SJCRH30 (cell line): ENCODE measurements around the gene VCAM1. TPM values are rescaled to one million over a fixed set of nuclear protein-coding genes. Genes with fewer than 3 reads are reported as not detected.

Experiments
- DNase-seq, 2 experiments: peaks; one replicate each; pipeline ENCODE4 v3.0.0-alpha.2; 2015 to 2020
- H3K27ac ChIP-seq: fragments of 250-450 bp; sonication (Bioruptor Pico); 2 replicates; pipeline ENCODE4 v1.5.1; 2020; ENCODE audit warnings: mild to moderate bottlenecking, moderate library complexity
- H3K27me3 ChIP-seq: fragments of 250-450 bp; sonication (Bioruptor Pico); 2 replicates; pipeline ENCODE4 v1.5.1; 2020; ENCODE audit warnings: mild to moderate bottlenecking, moderate library complexity
- H3K36me3 ChIP-seq: fragments of 250-450 bp; sonication (Bioruptor Pico); 2 replicates; pipeline ENCODE4 v1.5.1; 2020; ENCODE audit warnings: mild to moderate bottlenecking, moderate library complexity
- H3K4me1 ChIP-seq: fragments of 250-450 bp; sonication (Bioruptor Pico); 2 replicates; pipeline ENCODE4 v1.5.1; 2020; ENCODE audit warnings: mild to moderate bottlenecking, moderate library complexity
- H3K4me3 ChIP-seq: fragments of 250-450 bp; sonication (Bioruptor Pico); 2 replicates; pipeline ENCODE4 v1.5.1; 2020; ENCODE audit warnings: mild to moderate bottlenecking, moderate library complexity
- H3K9me3 ChIP-seq: fragments of 250-450 bp; sonication (Bioruptor Pico); replicated peaks from 2 replicates; pipeline ENCODE4 v1.5.1; 2020; ENCODE audit warnings: mild to moderate bottlenecking, moderate library complexity
- total RNA-seq: library from RNA; depleted of rRNA; stranded (reverse); fragments of >200 nt; shearing (Covaris generic); gene quantifications from 2 replicates; pipeline ENCODE4 v1.2.3, GENCODE V29; 2014

The VCAM1 gene
- total RNA-seq, 1 experiment from 2014 or later, result not detected

GRCh38 chr1:100714599-100714998, 4.9 kb upstream of the VCAM1 start:
- no peak overlapping the region for H3K27ac ChIP-seq
- H3K9me3 ChIP-seq, result no peaks in the 10 kb centered on the region
- no peaks in the 10 kb centered on the region for H3K4me1 ChIP-seq
- no peak for DNase-seq
- H3K4me3 ChIP-seq, result no peak overlapping the region
- no peaks in the 10 kb centered on the region for H3K36me3 ChIP-seq
- no peaks in the 10 kb centered on the region for H3K27me3 ChIP-seq

- H3K27ac ChIP-seq, result no peak overlapping the region
- no peak overlapping the region for H3K4me3 ChIP-seq
- H3K9me3 ChIP-seq, result no peaks in the 10 kb centered on the region
- H3K4me1 ChIP-seq, result no peaks in the 10 kb centered on the region
- H3K36me3 ChIP-seq, result no peaks in the 10 kb centered on the region
- DNase-seq, result no peak
- no peaks in the 10 kb centered on the region for H3K27me3 ChIP-seq
Observed at GRCh38 chr1:100717218-100717617, 2.3 kb upstream of the VCAM1 start.

- no peak for DNase-seq
- Histone ChIP-seq H3K27me3 (no peaks in the 10 kb centered on the region), H3K9me3 (no peaks in the 10 kb centered on the region), H3K4me1 (no peaks in the 10 kb centered on the region), H3K4me3 (no peak overlapping the region), H3K27ac (no peak overlapping the region), H3K36me3 (no peaks in the 10 kb centered on the region)
Observed at GRCh38 chr1:100718581-100718980, 961 bp upstream of the VCAM1 start.

- no peaks in the 10 kb centered on the region for H3K4me1 ChIP-seq
- DNase-seq, result no peak
- H3K36me3 ChIP-seq, result no peaks in the 10 kb centered on the region
- H3K27ac ChIP-seq, result no peak overlapping the region
- H3K27me3 ChIP-seq, result no peaks in the 10 kb centered on the region
- H3K9me3 ChIP-seq, result no peaks in the 10 kb centered on the region
- no peak overlapping the region for H3K4me3 ChIP-seq
Observed at GRCh38 chr1:100720101-100720500, 559 bp downstream of the VCAM1 start.

GRCh38 chr1:100720751-100721150, 1.2 kb downstream of the VCAM1 start:
- no peak for DNase-seq
- H3K27ac ChIP-seq, result no peak overlapping the region
- no peaks in the 10 kb centered on the region for H3K4me1 ChIP-seq
- H3K36me3 ChIP-seq, result no peaks in the 10 kb centered on the region
- H3K9me3 ChIP-seq, result no peaks in the 10 kb centered on the region
- no peaks in the 10 kb centered on the region for H3K27me3 ChIP-seq
- H3K4me3 ChIP-seq, result no peak overlapping the region

- H3K4me1 ChIP-seq, result no peaks in the 10 kb centered on the region
- H3K27ac ChIP-seq, result no peak overlapping the region
- no peak overlapping the region for H3K4me3 ChIP-seq
- no peaks in the 10 kb centered on the region for H3K36me3 ChIP-seq
- DNase-seq, result no peak
- H3K9me3 ChIP-seq, result no peaks in the 10 kb centered on the region
- H3K27me3 ChIP-seq, result no peaks in the 10 kb centered on the region
Observed at GRCh38 chr1:100721526-100722207, 2.1 kb downstream of the VCAM1 start.

- no peaks in the 10 kb centered on the region for H3K4me1 ChIP-seq
- H3K27ac ChIP-seq, result no peak overlapping the region
- H3K27me3 ChIP-seq, result no peaks in the 10 kb centered on the region
- no peak overlapping the region for H3K4me3 ChIP-seq
- DNase-seq, result no peak
- no peaks in the 10 kb centered on the region for H3K9me3 ChIP-seq
- H3K36me3 ChIP-seq, result no peaks in the 10 kb centered on the region
Observed at GRCh38 chr1:100722221-100722620, 2.7 kb downstream of the VCAM1 start.

GRCh38 chr1:100724281-100724680, 4.7 kb downstream of the VCAM1 start:
- Histone ChIP-seq H3K27ac (no peak overlapping the region), H3K4me1 (no peaks in the 10 kb centered on the region), H3K9me3 (no peaks in the 10 kb centered on the region), H3K36me3 (no peaks in the 10 kb centered on the region), H3K4me3 (no peak overlapping the region), H3K27me3 (no peaks in the 10 kb centered on the region)
- no peak for DNase-seq

GRCh38 chr1:100730130-100730529, 10.6 kb downstream of the VCAM1 start:
- DNase-seq, result no peak
- no peak overlapping the region for H3K4me3 ChIP-seq
- H3K27me3 ChIP-seq, result no peaks in the 10 kb centered on the region
- no peaks in the 10 kb centered on the region for H3K9me3 ChIP-seq
- peaks cover 5% of the 10 kb centered on the region; the same call in 1 of the 2 replicates for H3K4me1 ChIP-seq
- H3K27ac ChIP-seq, result no peak overlapping the region
- no peaks in the 10 kb centered on the region for H3K36me3 ChIP-seq

- peaks cover 7% of the 10 kb centered on the region; the same call in 1 of the 2 replicates for H3K4me1 ChIP-seq
- H3K27ac ChIP-seq, result no peak overlapping the region
- H3K4me3 ChIP-seq, result no peak overlapping the region
- H3K36me3 ChIP-seq, result no peaks in the 10 kb centered on the region
- no peaks in the 10 kb centered on the region for H3K27me3 ChIP-seq
- no peak for DNase-seq
- no peaks in the 10 kb centered on the region for H3K9me3 ChIP-seq
Observed at GRCh38 chr1:100731309-100731708, 11.8 kb downstream of the VCAM1 start.

- Histone ChIP-seq H3K9me3 (no peaks in the 10 kb centered on the region), H3K27ac (no peak overlapping the region), H3K27me3 (no peaks in the 10 kb centered on the region), H3K36me3 (no peaks in the 10 kb centered on the region), H3K4me3 (no peak overlapping the region), H3K4me1 (peaks cover 12% of the 10 kb centered on the region)
- DNase-seq, result no peak
Observed at GRCh38 chr1:100731758-100732157, 12.2 kb downstream of the VCAM1 start.

- H3K9me3 ChIP-seq, result no peaks in the 10 kb centered on the region
- DNase-seq, result no peak
- no peaks in the 10 kb centered on the region for H3K36me3 ChIP-seq
- H3K4me1 ChIP-seq, result peaks cover 17% of the 10 kb centered on the region
- no peak overlapping the region for H3K4me3 ChIP-seq
- no peak overlapping the region for H3K27ac ChIP-seq
- H3K27me3 ChIP-seq, result no peaks in the 10 kb centered on the region
Observed at GRCh38 chr1:100734676-100735075, 15.1 kb downstream of the VCAM1 start.

GRCh38 chr1:100735244-100735643, 15.7 kb downstream of the VCAM1 start:
- no peaks in the 10 kb centered on the region for H3K27me3 ChIP-seq
- no peaks in the 10 kb centered on the region for H3K9me3 ChIP-seq
- H3K4me3 ChIP-seq, result no peak overlapping the region
- no peak for DNase-seq
- peaks cover 17% of the 10 kb centered on the region for H3K4me1 ChIP-seq
- H3K36me3 ChIP-seq, result no peaks in the 10 kb centered on the region
- H3K27ac ChIP-seq, result no peak overlapping the region

- Histone ChIP-seq H3K4me3 (no peak overlapping the region), H3K36me3 (no peaks in the 10 kb centered on the region), H3K4me1 (peaks cover 17% of the 10 kb centered on the region), H3K27ac (no peak overlapping the region), H3K27me3 (no peaks in the 10 kb centered on the region), H3K9me3 (no peaks in the 10 kb centered on the region)
- peak in 1 of 2 experiments; percentile 9 for DNase-seq
Observed at GRCh38 chr1:100736324-100736723, 16.8 kb downstream of the VCAM1 start.

GRCh38 chr1:100736746-100737145, 17.2 kb downstream of the VCAM1 start:
- H3K4me1 ChIP-seq, result peaks cover 17% of the 10 kb centered on the region
- no peak overlapping the region for H3K27ac ChIP-seq
- no peak overlapping the region for H3K4me3 ChIP-seq
- H3K9me3 ChIP-seq, result no peaks in the 10 kb centered on the region
- no peaks in the 10 kb centered on the region for H3K27me3 ChIP-seq
- H3K36me3 ChIP-seq, result no peaks in the 10 kb centered on the region
- peak; percentile 8 to 70 for DNase-seq

GRCh38 chr1:100746542-100746932, 27.0 kb downstream of the VCAM1 start:
- Histone ChIP-seq H3K9me3 (no peaks in the 10 kb centered on the region), H3K27ac (no peak overlapping the region), H3K36me3 (no peaks in the 10 kb centered on the region), H3K4me1 (no peaks in the 10 kb centered on the region), H3K27me3 (no peaks in the 10 kb centered on the region), H3K4me3 (no peak overlapping the region)
- no peak for DNase-seq
